GM18505 (cell line): ENCODE data around the gene ARMH2.

ENCODE experiments used
- ATAC-seq: cut with Tn5 transposase; IDR thresholded peaks from one replicate; pipeline ENCODE4 v1.9.1; 2021; ENCODE audit not compliant: unreplicated experiment
- POLR2A ChIP-seq: IDR thresholded peaks from 4 replicates; pipeline ENCODE4 v1.6.1; 2011; ENCODE audit warnings: borderline replicate concordance; ENCODE audit not compliant: insufficient read depth, insufficient read length; ENCODE audit errors: extremely low read depth

The ARMH2 gene

DNA sequence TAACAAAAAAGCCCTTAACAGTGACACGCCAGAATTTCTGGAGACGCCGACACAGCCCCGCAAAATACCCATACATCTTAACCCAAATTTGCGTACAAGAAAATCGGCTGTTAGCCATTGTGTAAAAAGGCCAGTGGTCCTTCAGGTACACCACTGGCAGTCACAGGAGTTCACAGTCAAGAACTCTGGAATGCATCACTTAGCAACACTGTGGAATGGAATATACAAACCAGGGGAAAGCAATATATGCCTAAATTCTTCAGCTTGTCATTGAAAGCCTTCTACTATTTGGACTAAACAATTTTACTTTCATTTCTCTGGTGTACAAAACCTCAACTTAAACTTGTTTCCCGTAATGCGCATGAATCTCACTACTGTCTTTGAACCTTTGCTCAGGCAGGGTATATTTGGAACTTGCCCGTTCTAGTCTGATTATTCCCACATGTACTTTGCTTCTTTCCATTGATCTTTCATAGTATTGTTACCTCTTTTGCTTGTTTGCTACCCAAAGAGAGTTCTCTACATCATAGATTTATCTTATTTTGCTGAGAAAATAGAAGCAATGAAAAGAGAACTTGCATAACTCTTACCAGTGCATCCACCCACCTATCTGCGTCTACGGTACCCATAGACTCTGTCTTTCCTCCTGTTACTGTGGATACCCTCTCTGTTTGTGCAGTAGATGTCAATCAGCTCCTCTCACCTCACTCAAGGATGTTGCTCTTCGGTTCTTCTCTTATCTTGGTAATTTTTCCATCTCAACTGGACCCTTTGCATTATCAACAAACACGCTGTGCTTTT lies at the start of gene ARMH2:
ARMH2 (minus strand) TSS at position 178 of the 801 bp plus-strand sequence; CDS start at position 118, 60 bp downstream.
- ATAC-seq, result no peak
- TF ChIP-seq POLR2A, result no peak

DNA sequence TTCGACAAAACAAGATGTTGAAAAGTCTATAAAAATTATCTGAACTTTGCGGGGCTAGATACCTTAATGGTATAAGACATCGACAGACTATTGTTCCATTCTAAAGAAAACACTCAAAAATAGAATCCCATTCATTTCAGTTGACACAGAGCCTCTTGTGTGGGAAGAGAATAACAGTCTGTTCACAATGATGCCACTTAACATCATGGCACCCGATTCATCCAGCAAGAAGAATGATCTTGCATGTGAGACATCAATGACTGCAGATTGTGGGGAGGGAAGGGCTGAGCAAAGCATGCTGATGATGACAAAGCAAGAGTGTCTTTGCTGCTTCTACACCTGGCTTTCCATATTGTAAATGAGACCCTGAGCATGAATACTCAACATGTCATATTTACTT lies 49.7 kb upstream of the ARMH2 start:
- no peak for ATAC-seq

DNA sequence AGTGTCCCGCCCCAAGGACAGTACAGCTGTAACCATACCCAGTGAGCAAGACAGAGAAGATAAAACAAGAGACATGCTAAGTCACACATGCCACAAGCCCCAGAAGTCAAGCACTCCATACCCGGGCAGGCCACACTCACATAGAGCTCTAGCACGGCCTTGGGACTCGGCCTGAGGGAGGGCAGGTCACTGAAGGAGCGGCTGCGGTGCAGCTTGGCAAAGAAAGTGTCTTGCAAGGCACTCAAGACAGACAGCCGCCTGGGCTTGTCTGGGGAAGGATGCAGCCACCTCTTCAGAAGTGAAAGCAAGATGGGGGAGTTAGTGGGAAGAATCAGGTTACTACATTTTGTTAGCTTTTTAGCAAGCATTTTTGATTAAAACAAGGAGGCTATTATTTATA lies 48.7 kb upstream of the ARMH2 start:
- ATAC-seq, result no peak

More for the DNA sequence above, 49.7 kb upstream of the ARMH2 start:
- no peak for TF ChIP-seq POLR2A

DNA sequence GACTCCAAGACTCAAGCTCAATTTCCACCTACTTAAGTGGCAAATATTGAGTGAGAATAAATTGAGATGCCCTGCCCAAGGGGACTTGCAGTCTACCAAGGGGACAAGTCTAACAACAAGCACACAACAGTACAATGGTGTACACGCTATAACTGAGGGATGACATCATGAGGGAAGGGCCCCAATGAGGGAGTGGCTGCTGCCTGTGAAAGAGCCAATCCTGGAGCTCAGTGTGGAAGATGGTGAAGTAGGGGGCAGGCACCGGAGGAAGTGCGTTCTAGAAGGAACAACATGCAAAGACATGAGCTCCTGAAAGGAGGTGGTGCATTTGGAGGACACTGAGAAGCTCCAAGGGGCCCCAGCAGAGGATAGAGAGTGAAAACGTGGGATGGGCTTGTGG lies 46.9 kb upstream of the ARMH2 start:
- no peak for TF ChIP-seq POLR2A
- no peak for ATAC-seq

More for the DNA sequence above, 48.7 kb upstream of the ARMH2 start:
- no peak for TF ChIP-seq POLR2A

DNA sequence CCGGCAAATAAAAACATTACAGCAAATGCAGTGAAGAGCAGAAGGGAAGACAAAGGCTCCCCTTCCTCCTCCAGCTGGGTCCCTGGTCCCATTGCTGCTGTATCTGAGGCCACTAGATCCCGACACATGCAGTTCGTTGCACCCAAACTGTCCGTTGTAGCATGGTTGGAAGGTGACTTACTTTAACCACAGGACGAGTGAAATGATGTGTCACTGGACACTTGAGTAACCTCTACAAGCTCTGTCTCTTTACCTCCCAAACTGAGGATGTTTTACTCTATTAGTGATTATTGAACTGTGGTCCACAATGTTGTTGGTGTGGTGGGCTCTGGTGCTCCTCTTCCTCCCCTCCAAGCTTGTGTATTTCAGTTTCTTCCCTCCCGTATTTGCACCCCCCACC lies 46.2 kb upstream of the ARMH2 start:
- ATAC-seq, result no peak
- TF ChIP-seq POLR2A, result no peak

DNA sequence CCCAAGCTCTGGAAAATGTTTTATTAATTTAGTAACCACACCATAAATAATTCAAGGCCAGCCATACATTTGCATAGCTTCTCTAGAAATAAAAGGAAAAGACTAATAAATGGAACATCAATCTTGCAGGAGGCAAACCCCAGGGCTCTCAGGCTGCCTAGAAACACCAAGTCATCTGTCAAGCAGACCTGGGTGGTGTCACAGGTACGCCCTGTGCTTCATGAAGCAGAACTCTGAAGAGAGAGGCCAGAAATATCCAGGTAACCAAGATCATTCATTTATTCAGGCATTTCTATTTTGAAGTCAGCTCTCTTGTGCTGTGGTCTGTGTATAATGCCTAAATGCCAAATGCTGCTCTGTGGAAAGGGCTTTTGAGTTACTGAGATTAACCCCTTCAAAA lies 45.3 kb upstream of the ARMH2 start:
- no peak for TF ChIP-seq POLR2A
- ATAC-seq, result no peak

GRCh38 chr6:24840187-24840586 lies 41.5 kb upstream of the ARMH2 start:
- no peak for ATAC-seq
- TF ChIP-seq POLR2A, result no peak

- no peak for TF ChIP-seq POLR2A
- no peak for ATAC-seq
Observed at GRCh38 chr6:24838994-24839393, 40.3 kb upstream of the ARMH2 start.

DNA sequence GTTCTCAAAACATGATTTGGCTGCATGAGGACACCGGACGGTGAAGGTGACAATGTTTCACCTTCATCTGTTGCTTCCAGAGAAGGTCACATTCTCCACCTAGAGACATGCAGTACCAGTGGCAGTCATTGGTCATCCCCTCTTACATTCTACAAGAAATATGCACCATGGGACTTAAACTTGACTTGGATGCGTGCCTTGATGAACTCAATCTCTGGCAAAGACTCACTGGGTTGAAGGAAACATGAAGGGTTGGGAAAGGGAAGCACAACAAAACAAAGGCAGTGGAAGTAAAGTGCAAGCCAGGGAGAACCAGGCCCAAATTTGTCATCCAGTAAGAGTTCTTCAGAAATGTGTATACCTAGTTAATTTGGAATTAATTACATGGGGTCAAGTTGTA lies 39.4 kb upstream of the ARMH2 start:
- ATAC-seq, result no peak
- TF ChIP-seq POLR2A, result no peak

DNA sequence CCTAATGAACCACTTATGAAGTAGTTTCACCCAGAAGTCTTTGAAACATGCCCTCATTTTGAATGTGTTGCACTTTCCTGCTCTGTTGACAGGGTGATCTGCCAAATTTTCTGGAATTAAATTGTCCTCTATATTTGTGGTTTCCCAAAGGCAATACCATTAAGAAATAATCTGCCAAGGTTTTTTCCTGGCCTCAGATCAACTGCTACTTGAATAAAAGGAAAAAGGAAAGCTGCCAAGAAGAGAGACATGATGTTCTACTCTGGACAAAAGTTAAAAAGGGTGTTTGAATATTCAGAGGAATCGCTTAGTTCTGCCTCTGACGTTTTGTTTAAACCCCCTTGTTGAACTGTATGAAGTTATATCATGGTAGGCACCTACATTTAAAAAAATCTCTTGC lies 37.4 kb upstream of the ARMH2 start:
- TF ChIP-seq POLR2A, result no peak

GRCh38 chr6:24833711-24834386 lies 35.1 kb upstream of the ARMH2 start:
- TF ChIP-seq POLR2A, result no peak

More for the DNA sequence above, 37.4 kb upstream of the ARMH2 start:
- ATAC-seq, result no peak

GRCh38 chr6:24832794-24833193 lies 34.1 kb upstream of the ARMH2 start:
- no peak for ATAC-seq
- no peak for TF ChIP-seq POLR2A

More at GRCh38 chr6:24833711-24834386, 35.1 kb upstream of the ARMH2 start:
- no peak for ATAC-seq

DNA sequence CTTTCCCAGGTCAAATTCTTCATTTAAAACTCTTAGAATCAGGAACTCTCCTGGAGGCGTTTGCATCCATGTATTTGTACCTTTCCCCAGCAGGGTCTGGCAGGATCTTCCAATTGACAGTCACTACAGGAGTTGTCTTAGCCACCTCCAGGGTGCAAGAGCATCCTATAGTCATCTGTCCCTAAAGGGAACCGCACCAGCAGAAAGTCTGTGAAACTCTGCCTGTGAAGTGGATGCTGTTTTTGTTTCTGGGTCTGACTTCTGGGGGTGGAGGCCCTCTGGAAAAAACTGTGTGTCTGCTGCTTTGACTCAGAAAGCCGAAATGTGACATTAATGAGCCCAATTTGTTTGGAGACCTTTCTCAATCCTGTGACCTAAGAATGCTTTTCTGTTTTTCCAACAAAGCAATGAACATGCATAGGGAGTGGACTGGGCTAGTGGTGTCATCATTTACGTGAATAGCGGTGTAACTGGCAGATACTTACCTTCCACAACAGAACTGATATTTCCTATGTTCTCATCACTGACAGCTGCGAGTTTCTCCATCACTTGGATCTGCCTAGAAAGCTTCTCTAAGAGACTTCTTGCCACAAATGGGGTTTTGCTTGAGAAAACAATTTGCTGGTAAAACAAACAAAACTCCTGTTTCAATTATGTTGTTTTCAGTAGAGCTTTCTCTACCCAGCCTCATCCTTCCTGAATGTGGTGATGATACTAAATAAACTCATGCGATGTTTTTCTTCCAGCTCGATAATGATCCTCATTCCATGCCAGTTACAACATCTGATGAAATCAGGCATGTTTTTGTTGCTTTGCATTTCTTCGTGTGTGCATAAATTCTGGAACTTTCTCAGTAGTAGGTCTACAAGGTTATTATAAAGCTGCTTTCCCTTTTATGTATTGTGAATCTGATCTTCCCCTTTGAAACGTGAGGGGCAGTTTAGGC lies 33.3 kb upstream of the ARMH2 start:
- no peak for ATAC-seq
- TF ChIP-seq POLR2A, result no peak
